CD4-positive, alpha-beta T cell treated with Interleukin-15 for 4 hours (primary cell): ENCODE data around the gene HMCES.
A peak's percentile ranks its signal among the peaks of the same experiment; 100 is the strongest.

Source experiments
- DNase-seq: peaks from one replicate; pipeline ENCODE4 v3.0.0-alpha.2; 2020; ENCODE audit warnings: low spot score

HMCES gene, protein sequence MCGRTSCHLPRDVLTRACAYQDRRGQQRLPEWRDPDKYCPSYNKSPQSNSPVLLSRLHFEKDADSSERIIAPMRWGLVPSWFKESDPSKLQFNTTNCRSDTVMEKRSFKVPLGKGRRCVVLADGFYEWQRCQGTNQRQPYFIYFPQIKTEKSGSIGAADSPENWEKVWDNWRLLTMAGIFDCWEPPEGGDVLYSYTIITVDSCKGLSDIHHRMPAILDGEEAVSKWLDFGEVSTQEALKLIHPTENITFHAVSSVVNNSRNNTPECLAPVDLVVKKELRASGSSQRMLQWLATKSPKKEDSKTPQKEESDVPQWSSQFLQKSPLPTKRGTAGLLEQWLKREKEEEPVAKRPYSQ

DNA sequence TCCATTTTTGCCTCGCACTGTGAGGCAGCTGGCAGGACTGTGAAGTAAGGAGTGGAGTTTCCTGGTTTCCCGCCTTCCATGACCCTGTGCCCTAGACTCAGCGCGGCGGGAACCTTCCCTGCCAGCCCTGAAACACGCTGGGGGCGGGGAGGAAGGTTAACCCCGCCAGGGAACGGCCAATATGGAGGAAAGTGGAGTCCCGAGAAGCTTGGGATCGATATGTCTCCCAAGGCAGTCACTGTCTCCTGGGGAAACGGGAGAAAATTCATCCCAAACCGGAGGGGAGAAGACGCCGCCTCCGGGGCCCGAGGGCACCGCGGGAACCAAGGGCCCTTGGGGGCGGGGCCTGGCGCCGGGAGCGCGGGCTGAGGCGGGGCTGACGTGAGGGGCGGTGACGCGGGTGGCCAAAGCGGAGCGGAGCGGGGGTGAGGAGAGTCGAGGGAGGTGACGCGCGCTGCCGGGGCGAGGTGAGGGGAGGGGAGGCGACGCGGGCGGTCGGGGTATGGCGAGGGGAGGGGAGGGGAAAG is at the start of gene HMCES:
Gene HMCES (plus strand): TSS at position 432 of the 527 bp plus-strand sequence. CDS start 863 bp downstream, outside the sequence.
- DNase-seq: peak; percentile 92

DNA sequence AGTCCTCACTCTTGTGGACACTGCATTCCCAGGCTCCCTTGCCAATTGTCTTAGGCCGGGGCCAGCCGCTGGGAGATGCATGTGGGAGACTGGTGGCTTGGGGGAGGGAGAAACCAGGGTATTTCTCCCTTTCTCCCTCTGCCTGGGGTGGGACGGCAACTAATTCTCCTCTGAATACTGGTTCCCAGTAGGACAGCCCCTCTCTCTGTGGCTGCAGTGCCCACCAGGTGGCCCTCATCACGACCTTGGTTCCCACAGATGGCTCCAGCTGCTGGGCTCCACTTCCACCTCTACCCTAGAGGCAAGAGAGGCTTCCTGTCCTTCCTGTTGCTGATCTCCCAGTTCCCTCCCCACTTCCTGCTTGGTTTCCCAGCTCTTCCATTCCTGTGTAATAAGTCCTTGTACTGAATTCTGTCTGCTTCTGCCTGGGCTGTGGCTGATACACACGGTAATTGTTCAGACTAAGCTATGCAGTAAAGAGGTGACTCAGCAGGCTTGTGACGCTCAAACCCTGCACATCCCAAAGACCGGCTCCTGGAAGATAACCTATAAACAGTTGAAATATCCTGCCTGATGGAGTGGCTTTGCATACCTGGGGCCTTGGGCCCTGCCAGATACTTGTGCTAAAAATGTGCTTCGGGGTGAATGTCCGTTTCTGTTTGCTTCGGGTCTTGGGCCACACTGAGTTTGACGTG is 49.6 kb upstream of the HMCES start:
- DNase-seq: no peak

DNA sequence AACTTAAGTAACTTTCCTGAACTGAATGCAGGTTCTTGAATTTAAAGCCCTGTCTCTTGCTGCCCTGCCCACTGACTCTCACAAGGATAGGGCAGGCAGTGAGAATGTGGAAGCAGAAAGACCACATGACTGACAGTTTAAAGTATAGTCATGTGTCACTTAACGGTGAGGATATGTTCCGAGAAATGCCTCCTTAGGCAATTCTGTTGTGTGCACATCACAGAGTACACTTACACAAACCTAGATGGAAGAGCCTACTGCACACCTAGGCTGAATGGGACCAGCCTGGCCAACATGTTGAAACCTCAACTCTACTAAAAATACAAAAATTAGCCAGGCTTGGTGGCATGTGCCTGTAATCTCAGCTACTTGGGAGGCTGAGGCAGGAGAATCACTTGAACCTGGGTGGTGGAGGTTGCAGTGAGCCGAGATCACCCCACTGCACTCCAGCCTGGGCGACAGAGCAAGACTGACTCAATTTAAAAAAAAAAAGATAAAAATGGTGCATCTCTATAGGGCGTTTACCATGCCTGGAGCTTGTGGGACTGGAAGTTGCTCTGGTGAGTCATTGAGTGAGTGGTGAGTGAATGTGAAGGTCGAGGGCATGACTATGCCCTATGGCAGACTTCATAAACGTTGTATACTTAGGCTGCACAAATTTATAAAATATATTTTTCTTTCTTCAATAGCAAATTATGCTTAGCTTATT is 48.2 kb upstream of the HMCES start:
- DNase-seq: peak; percentile 44

DNA sequence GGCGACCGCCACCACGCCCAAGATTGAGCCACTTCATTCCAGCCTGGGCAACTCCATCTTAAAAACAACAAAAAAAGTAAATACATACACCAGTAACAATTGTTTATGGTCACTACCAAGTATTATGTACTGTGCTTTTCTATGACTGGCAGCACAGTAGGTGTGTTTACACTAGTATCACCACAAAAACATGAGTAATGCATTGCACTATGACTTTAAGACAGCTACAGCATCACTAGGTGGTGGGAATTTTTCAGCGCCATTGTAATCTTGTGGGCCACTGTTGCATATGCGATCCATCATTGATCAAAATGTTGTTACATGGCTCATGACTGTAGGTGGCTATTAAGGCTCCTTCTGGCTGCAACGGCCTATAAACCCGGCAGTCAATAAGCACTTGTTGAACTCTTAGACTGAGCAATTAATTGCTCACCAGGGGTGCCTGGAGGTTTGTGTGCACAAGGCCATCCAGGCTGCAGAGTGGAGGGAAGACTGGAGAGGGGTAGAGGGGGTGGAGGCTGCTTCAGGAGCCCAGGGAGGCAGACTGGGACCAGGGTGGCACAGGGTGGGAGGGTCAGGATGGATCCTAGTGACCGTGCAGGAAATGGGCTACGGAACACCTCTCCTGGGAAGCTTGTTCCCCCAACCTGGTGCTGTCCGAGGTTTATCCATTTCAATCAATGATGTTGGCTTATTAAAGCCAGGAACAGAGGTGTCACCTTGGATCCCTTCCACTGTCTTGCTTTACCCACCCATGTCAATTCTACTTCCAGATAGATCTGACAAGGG is 47.1 kb upstream of the HMCES start:
- DNase-seq: no peak

DNA sequence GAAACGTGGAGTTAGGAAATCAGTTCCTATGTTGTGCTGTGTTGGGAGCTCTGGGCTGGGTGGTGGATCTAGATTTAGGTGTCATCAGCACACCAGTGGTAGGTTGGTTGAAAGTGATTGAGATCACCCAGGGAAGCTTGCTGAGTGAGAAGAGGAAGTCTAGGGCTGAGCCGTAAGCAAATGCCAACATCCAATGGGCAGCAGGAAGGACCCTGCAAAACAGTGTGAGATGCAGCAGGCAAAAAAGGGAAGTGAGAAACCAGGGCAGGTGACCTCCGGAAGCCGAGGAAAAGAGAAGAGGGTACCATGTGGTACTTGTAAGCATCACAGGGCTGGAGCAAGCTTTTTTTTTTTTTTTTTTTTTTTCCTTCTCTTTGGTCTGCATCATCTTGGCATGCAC is 45.1 kb upstream of the HMCES start:
- DNase-seq: peak; percentile 27

DNA sequence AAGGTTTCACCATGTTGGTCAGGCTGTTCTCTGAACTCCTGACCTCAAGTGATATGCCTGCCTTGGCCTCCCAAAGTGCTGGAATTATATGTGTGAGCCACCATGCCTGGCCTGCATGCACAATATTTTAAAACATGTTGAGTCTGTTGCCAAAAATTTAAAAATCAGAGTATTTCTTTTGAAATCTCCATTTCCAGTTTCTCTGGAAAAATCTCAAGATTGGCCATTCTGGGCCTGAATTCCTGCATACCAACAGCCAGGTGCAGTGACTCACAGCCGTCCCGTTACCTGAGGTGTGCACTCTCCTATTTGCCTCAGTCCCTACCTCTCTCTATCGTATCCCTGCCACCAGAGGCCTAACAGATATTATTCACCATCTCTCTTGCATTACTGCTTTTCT is 44.2 kb upstream of the HMCES start:
- DNase-seq: no peak

DNA sequence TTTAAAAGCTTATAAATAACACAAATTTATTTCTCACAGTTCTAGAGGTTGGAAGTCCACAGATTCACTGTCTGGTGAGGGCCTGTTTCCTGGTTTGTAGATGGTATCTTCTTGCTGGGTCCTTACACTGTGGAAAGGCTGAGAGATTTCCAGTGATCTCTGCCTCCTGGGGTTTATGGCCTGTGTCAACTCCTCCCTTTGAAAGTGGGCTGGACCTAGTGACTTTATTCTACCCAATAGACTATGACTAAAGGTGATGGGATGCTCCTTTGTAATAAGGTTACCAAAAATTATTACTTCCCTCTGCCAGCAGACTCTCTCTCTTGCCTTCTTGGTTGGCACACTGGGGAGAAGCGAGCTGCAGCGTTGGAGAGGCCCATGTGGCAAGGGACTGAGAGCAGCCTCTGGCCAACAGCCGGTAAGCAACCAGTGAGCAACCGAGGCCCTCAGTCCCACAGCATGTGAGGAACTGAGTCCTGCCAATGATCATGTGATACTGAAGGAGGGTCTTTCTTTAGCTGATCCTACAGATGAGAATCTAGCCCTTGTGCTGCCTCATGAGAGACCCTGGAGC is 43.2 kb upstream of the HMCES start:
- no peak for DNase-seq

DNA sequence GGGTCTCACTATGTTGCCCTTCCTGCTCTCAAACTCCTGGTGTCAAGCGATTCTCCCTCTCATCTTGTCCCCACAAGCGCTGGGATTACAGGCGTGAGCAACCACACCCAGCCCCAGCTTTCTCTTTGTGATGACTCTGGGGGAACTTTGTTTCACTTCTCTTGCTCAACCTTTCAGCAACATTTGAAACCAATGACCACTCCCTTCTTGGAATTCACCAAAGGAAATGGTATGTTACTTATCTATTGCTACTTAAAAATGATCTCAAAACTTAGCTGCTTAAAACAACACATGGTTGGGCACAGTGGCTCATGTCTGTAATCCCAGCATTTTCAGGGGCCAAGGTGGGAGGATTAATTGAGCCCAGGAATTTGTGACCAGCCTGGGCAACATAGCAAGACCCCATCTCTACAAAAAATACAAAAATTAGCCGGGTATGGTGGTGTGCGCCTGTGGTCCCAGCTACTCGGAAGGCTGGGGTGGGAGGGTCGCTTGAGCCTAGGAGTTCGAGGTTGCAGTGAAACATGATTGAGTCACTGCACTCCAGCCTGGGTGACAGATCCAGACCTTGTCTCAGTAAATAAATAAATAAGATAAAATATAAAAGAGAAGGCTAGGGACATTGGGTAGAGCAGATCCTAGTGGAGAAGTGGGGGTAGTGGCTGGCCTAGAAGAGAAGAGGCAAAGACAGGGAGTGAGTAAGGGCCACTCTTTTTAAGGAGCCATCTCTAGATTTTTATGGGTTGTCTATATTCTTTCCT is 39.5 kb upstream of the HMCES start:
- DNase-seq: peak; percentile 59

DNA sequence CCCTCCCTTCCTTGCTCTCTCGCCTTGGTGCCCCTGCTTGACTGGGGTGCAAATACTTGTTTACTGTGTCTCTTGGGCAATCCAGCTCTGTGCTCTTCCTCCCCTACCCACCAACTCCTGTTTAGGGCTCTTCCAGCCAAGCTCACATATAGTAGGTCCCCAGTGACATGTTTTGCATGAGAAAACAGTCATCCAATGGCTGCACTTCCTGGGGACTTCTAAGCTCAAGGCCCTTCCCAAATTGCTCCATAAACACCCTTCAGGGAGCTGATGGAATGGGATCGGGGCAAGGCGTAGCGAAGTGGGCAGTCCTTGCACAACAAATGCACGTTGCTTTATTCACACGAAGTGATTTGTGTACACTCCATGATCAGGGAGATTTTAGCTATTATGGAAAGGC is 38.7 kb upstream of the HMCES start:
- no peak for DNase-seq

DNA sequence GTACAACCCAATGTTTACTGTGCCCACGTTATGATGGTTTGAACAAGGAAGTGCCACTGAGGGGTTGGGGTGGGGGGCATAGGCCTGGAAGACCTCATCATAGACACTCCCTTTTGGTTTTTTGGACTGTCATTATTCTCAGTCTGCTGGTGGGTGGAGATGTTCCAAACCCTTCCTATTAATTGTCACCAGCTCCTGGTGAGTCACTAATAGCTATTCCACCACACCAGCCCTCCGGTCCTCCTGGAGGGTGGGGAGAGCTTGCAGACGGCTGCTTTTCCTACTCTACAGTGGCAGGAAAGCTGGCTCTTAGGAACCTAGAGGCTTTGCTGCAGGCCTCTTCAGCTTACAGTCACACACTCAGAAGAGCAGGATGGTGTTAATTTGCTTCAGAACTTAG is 38.2 kb upstream of the HMCES start:
- DNase-seq: no peak

DNA sequence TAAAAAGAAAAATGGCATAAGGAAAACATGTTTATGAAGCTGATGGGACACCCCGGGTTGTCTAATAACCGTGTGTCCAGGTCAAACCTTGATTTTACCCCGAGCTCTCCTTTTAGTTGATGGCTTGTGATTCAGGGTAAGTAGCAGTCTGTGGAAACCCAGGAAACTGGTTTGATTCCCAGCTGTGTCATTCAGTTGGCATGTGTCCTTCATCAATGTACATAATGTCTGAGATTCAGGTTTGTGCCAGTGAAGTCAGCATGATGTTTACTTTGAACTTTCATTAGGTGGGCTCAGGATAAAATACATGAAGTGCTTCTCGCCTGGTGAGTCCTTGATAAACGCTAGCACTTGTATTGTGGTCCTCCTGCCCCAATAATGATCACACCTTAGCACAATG is 33.5 kb upstream of the HMCES start:
- no peak for DNase-seq

DNA sequence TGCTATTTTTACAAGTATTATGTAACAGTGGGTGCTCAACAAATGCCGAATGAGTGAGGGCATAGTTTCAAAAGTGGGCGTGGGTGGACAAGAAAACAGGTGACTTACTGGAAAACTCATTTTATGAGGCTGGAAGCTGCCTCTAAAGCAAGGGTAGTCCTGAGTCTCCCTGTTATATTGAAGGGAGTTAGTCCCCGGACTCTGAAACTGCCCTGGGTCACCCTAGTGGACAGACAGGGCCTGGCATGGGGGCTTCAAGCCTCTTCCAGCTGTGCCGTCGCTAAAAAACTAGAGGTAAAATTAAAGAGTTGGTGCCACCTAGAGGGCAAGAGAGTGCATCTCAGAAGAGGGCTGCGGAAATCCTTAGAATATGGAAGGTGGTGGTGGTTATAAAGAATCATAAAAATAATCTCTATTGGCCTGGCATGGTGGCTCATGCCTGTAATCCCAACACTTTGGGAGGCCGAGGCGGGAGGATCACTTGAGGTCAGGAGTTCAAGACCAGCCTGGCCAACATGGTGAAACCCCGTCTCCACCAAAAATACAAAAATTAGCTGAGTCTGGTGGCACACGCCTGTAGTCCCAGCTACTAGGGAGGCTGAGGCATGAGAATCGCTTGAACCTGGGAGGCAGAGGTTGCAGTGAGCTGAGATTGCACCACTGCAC is 32.9 kb upstream of the HMCES start:
- peak; percentile 83 for DNase-seq

DNA sequence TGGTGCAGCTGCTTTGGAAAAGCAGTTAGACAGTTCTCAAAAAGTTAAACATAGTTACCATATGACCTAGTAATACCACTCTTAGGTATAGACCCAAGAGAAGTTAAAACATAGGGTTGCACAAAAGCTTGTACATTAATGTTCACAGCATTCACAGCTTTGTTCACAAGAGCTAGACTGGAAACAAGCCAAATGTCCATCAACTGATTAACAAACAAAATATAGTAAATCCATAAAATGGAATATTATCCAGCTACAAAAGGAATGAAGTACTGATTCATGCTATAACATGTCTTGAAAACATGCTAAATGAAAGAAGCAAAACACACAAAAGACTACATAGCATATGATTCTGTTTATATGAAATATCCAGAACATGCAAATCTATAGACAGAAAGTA is 32.0 kb upstream of the HMCES start:
- DNase-seq: no peak

DNA sequence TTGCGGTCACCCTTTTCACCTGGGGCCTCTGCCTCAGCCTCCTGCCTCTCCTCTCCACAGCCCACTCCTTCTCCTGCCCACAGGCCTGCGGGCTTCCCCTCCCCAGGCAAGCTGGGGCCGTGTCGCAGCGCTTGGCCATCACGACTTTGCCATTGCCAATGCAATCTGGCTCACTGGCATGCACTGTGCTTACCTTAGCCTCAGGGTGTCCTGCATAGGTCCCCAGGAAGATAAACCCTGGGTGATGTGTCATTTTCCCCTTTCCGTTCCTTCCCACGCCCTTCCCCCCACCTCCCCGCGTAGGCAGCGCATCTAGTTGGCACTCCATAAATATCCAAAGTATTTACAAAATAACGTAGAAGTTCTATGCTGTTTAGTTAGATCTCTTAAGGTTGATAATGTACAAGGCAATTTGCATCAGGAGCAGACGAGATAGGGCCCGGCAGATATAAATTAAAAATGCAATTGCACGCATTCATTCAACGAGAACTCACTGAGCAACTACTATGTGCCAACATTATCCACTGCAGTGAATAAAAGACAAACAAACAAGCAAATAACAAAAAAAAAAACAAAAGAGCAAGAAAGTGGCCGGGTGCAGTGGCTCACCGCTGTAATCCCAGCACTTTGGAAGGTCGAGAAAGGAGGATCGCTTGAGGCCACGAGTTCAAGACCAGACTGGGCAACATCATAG is 30.2 kb upstream of the HMCES start:
- no peak for DNase-seq

DNA sequence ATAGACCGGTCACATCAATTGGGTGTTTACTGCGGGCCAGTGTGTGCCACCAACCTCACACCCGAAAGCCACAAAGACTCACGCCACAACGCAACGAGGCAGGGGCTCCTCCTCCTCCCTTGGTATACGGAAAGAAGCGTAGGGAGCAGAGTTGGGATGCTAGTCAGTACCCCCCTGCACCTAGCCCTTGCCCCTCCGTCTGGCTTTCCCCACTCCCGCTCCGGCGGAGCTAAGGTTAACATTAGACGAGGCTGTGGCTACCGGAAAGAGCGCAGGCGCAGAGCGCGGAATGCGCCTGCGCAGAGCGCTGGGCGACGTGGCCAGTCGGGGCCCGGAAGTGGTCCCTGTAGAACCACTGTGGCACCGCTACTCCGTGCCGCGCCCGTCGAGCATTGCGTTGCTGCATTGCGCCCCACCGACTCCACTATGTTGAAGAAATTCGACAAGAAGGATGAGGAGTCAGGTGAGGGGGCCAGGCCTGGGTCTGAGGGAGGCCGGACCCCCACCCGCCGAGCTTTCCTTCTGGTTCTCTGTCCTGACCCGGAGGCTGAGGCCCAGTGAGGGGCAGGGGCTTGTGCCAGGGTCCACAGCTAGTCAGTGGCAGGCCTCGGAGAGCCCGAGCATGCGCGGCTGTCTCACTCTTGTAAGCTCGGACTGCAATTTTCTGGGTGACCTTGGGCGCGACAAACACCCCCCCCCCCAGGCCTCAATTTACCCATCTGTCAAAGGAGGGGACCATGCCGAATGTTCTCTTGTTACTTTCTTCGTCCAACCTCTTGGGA is 29.2 kb upstream of the HMCES start, which contains the start of gene COPG1:
Gene COPG1 (plus strand): TSS at position 323 of the 782 bp plus-strand sequence. CDS start 104 bp downstream, at position 427.
- DNase-seq: peak; percentile 91

DNA sequence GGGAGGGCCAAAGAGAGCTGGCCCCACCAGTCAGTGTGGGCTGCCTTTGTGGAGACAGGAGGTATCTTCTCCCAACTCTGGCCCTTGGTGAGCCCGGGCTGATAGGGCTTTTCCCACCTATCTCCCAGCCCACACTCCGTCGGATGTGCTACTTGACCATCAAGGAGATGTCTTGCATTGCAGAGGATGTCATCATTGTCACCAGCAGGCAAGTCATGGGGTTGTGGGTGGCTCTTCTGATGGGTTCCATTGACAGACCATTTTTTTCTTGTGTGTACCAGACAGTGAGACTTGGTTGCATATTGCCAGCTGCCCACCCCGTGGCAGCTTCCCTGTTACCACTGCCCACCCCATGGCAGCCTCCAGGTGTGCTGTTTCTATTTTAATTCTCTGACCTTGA is 25.9 kb upstream of the HMCES start:
- DNase-seq: no peak

DNA sequence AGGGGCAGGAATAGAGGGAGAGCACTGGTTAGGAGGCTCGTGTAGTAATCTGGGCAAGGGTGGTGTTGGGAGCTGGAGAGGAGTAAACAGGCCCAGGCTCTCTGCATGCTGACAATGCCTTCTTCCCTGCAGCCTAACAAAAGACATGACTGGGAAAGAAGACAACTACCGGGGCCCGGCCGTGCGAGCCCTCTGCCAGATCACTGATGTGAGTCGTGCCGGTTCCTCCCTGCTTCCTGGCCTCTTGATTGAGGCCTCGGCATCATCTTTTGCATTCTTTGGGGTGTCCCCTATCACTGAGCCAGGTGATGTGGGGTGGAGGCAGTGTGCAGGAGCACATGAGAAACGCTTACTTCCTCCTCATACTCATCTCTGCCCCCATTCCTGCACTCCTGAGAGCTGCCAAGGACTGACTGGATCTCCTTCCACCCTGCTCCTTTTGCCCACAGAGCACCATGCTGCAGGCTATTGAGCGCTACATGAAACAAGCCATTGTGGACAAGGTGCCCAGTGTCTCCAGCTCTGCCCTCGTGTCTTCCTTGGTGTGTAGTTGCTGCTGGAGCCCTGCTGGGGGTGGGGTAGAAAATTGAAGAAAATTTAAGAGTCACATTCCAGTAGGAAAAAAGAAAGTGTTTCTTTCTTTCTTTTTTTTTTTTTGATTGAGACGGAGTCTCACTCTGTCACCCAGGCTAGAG is 24.0 kb upstream of the HMCES start:
- DNase-seq: no peak

DNA sequence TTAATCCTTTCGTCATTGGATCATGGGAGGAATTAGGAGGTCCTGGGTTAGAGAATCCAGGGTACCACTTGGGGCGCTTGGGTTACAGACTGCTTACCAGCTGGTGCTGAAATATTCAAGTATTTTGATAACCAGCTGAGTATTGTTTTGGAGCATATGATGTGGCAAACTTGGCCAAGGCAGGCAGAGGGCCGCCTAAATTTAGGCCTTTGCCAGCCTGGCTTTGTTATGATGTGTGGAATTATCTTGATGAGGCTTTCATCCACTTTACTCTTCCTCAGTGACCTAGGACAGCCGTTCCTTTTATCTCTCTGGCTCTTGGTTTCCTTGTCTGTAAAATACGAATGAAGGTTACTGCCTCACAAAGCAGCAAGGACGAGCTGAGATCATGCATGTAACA is 22.4 kb upstream of the HMCES start:
- no peak for DNase-seq
